HL-60 (cell line): ENCODE results near the gene GAPT.

Experiments used
- POLR2AphosphoS5 ChIP-seq: IDR thresholded peaks from 2 replicates; pipeline ENCODE4 v1.6.1; 2012; ENCODE audit warnings: low read depth
- TF ChIP-seq, protein P1 (sequence below): IDR thresholded peaks from one replicate; pipeline ENCODE4 v1.5.1; 2011; ENCODE audit warnings: low read length, control low read depth, inconsistent platforms; ENCODE audit not compliant: insufficient read depth
- TF ChIP-seq, protein P2 (sequence below): IDR thresholded peaks from 2 replicates; pipeline ENCODE4 v1.6.1; 2012; ENCODE audit warnings: low read depth; ENCODE audit not compliant: insufficient replicate concordance

DNA sequence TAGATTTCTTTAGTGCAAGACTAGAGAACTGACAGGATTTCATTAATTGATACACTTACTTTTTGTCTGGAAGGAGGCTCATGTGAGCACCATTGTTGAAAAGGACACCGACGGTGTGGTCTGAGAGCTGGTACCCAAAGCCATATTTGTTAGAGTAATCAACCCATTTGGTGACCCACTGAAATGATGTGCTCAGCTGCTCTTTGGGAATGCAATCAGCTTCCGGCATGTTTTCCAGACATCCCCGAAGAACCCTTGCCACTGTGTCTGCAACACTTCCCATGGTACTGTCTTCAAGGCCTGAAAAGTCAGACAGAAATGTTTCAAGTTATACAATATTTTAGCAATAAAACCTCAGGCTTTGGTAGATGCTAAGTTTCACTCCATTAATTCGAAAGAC, 35.8 kb upstream of the GAPT start:
- TF ChIP-seq, protein P1, sequence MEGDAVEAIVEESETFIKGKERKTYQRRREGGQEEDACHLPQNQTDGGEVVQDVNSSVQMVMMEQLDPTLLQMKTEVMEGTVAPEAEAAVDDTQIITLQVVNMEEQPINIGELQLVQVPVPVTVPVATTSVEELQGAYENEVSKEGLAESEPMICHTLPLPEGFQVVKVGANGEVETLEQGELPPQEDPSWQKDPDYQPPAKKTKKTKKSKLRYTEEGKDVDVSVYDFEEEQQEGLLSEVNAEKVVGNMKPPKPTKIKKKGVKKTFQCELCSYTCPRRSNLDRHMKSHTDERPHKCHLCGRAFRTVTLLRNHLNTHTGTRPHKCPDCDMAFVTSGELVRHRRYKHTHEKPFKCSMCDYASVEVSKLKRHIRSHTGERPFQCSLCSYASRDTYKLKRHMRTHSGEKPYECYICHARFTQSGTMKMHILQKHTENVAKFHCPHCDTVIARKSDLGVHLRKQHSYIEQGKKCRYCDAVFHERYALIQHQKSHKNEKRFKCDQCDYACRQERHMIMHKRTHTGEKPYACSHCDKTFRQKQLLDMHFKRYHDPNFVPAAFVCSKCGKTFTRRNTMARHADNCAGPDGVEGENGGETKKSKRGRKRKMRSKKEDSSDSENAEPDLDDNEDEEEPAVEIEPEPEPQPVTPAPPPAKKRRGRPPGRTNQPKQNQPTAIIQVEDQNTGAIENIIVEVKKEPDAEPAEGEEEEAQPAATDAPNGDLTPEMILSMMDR = no peak
- TF ChIP-seq, protein P2, sequence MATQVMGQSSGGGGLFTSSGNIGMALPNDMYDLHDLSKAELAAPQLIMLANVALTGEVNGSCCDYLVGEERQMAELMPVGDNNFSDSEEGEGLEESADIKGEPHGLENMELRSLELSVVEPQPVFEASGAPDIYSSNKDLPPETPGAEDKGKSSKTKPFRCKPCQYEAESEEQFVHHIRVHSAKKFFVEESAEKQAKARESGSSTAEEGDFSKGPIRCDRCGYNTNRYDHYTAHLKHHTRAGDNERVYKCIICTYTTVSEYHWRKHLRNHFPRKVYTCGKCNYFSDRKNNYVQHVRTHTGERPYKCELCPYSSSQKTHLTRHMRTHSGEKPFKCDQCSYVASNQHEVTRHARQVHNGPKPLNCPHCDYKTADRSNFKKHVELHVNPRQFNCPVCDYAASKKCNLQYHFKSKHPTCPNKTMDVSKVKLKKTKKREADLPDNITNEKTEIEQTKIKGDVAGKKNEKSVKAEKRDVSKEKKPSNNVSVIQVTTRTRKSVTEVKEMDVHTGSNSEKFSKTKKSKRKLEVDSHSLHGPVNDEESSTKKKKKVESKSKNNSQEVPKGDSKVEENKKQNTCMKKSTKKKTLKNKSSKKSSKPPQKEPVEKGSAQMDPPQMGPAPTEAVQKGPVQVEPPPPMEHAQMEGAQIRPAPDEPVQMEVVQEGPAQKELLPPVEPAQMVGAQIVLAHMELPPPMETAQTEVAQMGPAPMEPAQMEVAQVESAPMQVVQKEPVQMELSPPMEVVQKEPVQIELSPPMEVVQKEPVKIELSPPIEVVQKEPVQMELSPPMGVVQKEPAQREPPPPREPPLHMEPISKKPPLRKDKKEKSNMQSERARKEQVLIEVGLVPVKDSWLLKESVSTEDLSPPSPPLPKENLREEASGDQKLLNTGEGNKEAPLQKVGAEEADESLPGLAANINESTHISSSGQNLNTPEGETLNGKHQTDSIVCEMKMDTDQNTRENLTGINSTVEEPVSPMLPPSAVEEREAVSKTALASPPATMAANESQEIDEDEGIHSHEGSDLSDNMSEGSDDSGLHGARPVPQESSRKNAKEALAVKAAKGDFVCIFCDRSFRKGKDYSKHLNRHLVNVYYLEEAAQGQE = no peak
- no peak for TF ChIP-seq POLR2AphosphoS5
